Loucy (cell line): Measurements from ENCODE around the gene GPHN.

Source experiments
- H2AFZ ChIP-seq: fragments of 200-600 bp; sonication (generic); 2 replicates; pipeline ENCODE4 v1.6.0; 2016; ENCODE audit warnings: antibody characterized with exemption, mild to moderate bottlenecking, low read length, moderate library complexity
- H3F3A ChIP-seq: fragments of 200-600 bp; 2 replicates; pipeline ENCODE4 v1.6.0; 2016; ENCODE audit warnings: antibody characterized with exemption, low read depth, mild to moderate bottlenecking
- H3K27me3 ChIP-seq: fragments of 200-600 bp; sonication (generic); 2 replicates; pipeline ENCODE4 v1.6.1; 2014; ENCODE audit warnings: low read length, mild to moderate bottlenecking; ENCODE audit not compliant: insufficient read depth, poor library complexity, severe bottlenecking
- H3K36me3 ChIP-seq: fragments of 200-600 bp; sonication (generic); 2 replicates; pipeline ENCODE4 v1.6.1; 2016; ENCODE audit warnings: low read length; ENCODE audit not compliant: insufficient read depth
- H3K4me1 ChIP-seq: fragments of 200-600 bp; sonication (generic); 2 replicates; pipeline ENCODE4 v1.5.1; 2014; ENCODE audit warnings: low read length, mild to moderate bottlenecking; ENCODE audit not compliant: insufficient read depth, poor library complexity, severe bottlenecking
- H3K4me2 ChIP-seq: fragments of 200-600 bp; sonication (generic); 2 replicates; pipeline ENCODE4 v1.6.0; 2014; ENCODE audit warnings: antibody characterized with exemption, low read length, low read depth, mild to moderate bottlenecking; ENCODE audit not compliant: poor library complexity, severe bottlenecking
- H3K4me3 ChIP-seq: fragments of 200-600 bp; sonication (generic); 2 replicates; pipeline ENCODE4 v1.5.1; 2014; ENCODE audit warnings: low read length, mild to moderate bottlenecking, mixed read lengths; ENCODE audit not compliant: poor library complexity, severe bottlenecking
- H3K79me2 ChIP-seq: fragments of 200-600 bp; sonication (generic); 2 replicates; pipeline ENCODE4 v1.6.1; 2014; ENCODE audit warnings: low read length; ENCODE audit not compliant: insufficient read depth
- H3K9ac ChIP-seq: fragments of 200-600 bp; sonication (generic); 2 replicates; pipeline ENCODE4 v1.6.0; 2014; ENCODE audit warnings: mild to moderate bottlenecking, low read depth, low read length, moderate library complexity; ENCODE audit not compliant: poor library complexity, severe bottlenecking
- H3K9me2 ChIP-seq: fragments of 200-600 bp; sonication (generic); replicated peaks from 2 replicates; pipeline ENCODE4 v1.6.1; 2016; ENCODE audit warnings: low read depth, low read length, mixed read lengths
- H3K9me3 ChIP-seq: fragments of 200-600 bp; sonication (generic); 2 replicates; pipeline ENCODE4 v1.6.1; 2014; ENCODE audit warnings: mild to moderate bottlenecking, antibody characterized with exemption, low read length, low read depth; ENCODE audit not compliant: insufficient read depth
- H4K20me1 ChIP-seq: fragments of 200-600 bp; sonication (generic); 2 replicates; pipeline ENCODE4 v1.6.0; 2014; ENCODE audit warnings: antibody characterized with exemption, low read length, mild to moderate bottlenecking; ENCODE audit not compliant: insufficient read depth, poor library complexity, severe bottlenecking
- EZH2phosphoT487 ChIP-seq: fragments of 200-600 bp; IDR thresholded peaks from 2 replicates; pipeline ENCODE4 v1.6.1; 2018; ENCODE audit warnings: antibody characterized with exemption, mild to moderate bottlenecking, moderate library complexity, borderline replicate concordance
- TF ChIP-seq, protein P1 (sequence below): fragments of 200-600 bp; sonication (generic); conservative IDR thresholded peaks from 2 replicates; pipeline ENCODE4 v1.5.1; 2014; ENCODE audit warnings: mild to moderate bottlenecking, antibody characterized with exemption, low read length

GPHN gene

DNA sequence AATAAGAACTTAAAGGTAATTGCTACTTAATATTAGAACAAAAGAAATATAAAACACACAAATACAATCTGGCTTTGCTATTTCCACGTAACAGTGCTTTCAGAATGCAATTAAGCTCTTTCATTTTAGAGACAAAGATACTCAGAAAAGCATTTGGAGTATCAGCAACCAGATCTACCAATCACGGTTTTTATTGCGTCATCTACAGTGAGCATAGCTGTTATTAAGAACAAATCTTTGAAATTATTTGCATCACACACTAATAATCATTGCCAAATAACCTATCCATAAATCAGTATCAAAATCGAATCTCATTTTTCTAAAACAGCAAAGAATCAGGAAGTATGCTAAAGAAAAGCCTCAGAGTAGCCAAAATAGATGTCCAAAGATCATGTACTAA is 654.4 kb downstream of the GPHN start:
- Histone ChIP-seq H3K4me3 (no peak overlapping the region), H2AFZ (no peak overlapping the region), H3K36me3 (no peaks in the 10 kb centered on the region), H3K9ac (no peak overlapping the region), H3K9me3 (no peaks in the 10 kb centered on the region), H3K79me2 (no peaks in the 10 kb centered on the region), H3K9me2 (no peaks in the 10 kb centered on the region), H3K4me1 (no peaks in the 10 kb centered on the region), H3K4me2 (no peak overlapping the region), H3K27me3 (no peaks in the 10 kb centered on the region), H4K20me1 (no peaks in the 10 kb centered on the region), H3F3A (no peaks in the 10 kb centered on the region)
- TF ChIP-seq, protein P1, sequence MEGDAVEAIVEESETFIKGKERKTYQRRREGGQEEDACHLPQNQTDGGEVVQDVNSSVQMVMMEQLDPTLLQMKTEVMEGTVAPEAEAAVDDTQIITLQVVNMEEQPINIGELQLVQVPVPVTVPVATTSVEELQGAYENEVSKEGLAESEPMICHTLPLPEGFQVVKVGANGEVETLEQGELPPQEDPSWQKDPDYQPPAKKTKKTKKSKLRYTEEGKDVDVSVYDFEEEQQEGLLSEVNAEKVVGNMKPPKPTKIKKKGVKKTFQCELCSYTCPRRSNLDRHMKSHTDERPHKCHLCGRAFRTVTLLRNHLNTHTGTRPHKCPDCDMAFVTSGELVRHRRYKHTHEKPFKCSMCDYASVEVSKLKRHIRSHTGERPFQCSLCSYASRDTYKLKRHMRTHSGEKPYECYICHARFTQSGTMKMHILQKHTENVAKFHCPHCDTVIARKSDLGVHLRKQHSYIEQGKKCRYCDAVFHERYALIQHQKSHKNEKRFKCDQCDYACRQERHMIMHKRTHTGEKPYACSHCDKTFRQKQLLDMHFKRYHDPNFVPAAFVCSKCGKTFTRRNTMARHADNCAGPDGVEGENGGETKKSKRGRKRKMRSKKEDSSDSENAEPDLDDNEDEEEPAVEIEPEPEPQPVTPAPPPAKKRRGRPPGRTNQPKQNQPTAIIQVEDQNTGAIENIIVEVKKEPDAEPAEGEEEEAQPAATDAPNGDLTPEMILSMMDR = no peak
- TF ChIP-seq EZH2phosphoT487 = no peak

DNA sequence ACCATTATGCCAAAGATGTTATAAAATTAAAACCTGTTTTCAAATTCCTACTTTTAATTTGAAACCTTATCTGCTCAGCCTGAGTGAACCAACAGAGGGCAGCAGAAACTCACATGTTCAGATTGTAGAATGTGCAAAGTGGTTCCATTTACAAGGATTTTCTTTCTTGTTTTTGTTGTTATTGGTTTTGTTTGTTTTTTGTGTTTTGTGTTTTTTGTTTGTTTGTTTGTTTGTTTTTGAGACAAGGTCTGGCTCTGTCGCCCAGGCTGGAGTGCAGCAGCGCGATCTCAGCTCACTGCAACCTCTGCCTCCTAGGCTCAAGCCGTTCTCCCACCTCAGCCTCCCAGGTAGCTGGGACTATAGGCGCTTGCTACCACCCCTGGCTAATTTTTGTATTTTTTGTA is 658.5 kb downstream of the GPHN start:
- Histone ChIP-seq H2AFZ (no peak overlapping the region), H3F3A (no peaks in the 10 kb centered on the region), H3K4me3 (no peak overlapping the region), H3K27me3 (no peaks in the 10 kb centered on the region), H3K9me3 (no peaks in the 10 kb centered on the region), H3K9me2 (no peaks in the 10 kb centered on the region), H3K4me2 (no peak overlapping the region), H3K79me2 (no peaks in the 10 kb centered on the region), H3K9ac (no peak overlapping the region), H3K36me3 (no peaks in the 10 kb centered on the region), H3K4me1 (peaks cover 8% of the 10 kb centered on the region), H4K20me1 (no peaks in the 10 kb centered on the region)
- TF ChIP-seq, protein P1 = peak; percentile 92
- no peak for TF ChIP-seq EZH2phosphoT487

DNA sequence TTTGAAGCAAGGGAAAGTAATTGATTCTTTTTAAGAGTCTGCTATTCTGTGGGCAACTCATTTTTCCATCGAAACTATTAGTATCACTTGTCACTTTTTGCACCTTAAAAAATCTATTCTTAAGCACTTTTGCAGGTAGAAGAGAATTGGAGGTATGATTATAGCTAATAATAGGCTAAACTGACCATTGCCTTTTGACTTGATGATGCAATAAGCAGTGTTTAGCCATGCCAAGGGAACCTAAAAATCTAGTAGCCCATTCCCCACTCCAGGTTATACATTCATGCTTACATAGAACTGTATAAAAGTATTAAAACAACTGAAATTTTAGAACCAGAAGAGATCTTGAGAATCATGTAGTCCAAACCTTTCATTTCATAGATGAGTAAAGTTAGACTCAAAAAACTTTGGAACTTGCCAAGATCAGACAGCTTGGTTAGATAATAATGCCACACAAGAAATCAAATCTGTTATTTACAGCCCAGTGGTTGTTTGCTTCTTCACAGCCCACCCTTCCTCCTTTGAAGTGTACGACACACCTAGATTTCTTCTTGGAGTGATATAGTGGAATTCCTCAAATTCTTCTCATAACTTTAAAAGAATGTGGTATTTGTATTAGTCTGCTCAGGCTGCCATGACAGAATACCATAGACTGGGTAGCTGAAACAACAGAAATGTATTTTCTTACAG is 659.6 kb downstream of the GPHN start:
- no peak overlapping the region for H3K9ac ChIP-seq
- peaks cover 8% of the 10 kb centered on the region for H3K4me1 ChIP-seq
- H3K4me2 ChIP-seq = no peak overlapping the region
- TF ChIP-seq, protein P1 = no peak
- TF ChIP-seq EZH2phosphoT487 = no peak
- H3K36me3 ChIP-seq = no peaks in the 10 kb centered on the region; the same call in 1 of the 2 replicates
- H2AFZ ChIP-seq = no peak overlapping the region
- H4K20me1 ChIP-seq = no peaks in the 10 kb centered on the region
- H3K27me3 ChIP-seq = no peaks in the 10 kb centered on the region
- H3K9me3 ChIP-seq = no peaks in the 10 kb centered on the region
- H3K9me2 ChIP-seq = no peaks in the 10 kb centered on the region
- no peak overlapping the region for H3K4me3 ChIP-seq
- no peaks in the 10 kb centered on the region for H3K79me2 ChIP-seq
- no peaks in the 10 kb centered on the region for H3F3A ChIP-seq
